DMS153 (cell line): ENCODE data around the gene GARIN5B.
"Not testable (repeated sequence)": the region's sequence is repeated elsewhere in the genome, so short reads cannot be mapped to it uniquely, and the experiment has no call there.

Experiments used
- DNase-seq: peaks from one replicate; lab custom pipeline; 2025; lab: John Stamatoyannopoulos, UW

GARIN5B gene

GRCh38 chr19:55348317-55349034 lies 14.6 kb downstream of the GARIN5B start:
- no peak for DNase-seq

- no peak for DNase-seq
Observed at GRCh38 chr19:55347442-55348009, 15.5 kb downstream of the GARIN5B start.

- no peak for DNase-seq
Observed at GRCh38 chr19:55346725-55347441, 16.2 kb downstream of the GARIN5B start.

- no peak for DNase-seq
Observed at GRCh38 chr19:55345818-55346724, 17.0 kb downstream of the GARIN5B start.

GRCh38 chr19:55345101-55345817 lies 17.8 kb downstream of the GARIN5B start:
- no peak for DNase-seq

GRCh38 chr19:55344444-55344843 lies 18.6 kb downstream of the GARIN5B start:
- DNase-seq: peak; percentile 3

- DNase-seq: no peak
Observed at GRCh38 chr19:55341595-55342531, 21.2 kb downstream of the GARIN5B start.

- DNase-seq: peak; percentile 56
Observed at GRCh38 chr19:55341171-55341588, 21.9 kb downstream of the GARIN5B start.

- DNase-seq: no peak
Observed at GRCh38 chr19:55340784-55341147, 22.3 kb downstream of the GARIN5B start.

GRCh38 chr19:55339889-55340783 lies 22.9 kb downstream of the GARIN5B start:
- no peak for DNase-seq

- peak; percentile 100 for DNase-seq
Observed at GRCh38 chr19:55339105-55339888, 23.8 kb downstream of the GARIN5B start, which contains the start of gene KMT5C. Gene KMT5C, plus strand, starts transcription at chr19:55339876. Its CDS starts 2,061 bp downstream, at chr19:55341937.

GRCh38 chr19:55336101-55336500 lies 27.0 kb downstream of the GARIN5B start:
- no peak for DNase-seq

- no peak for DNase-seq
Observed at GRCh38 chr19:55333870-55334269, 29.2 kb downstream of the GARIN5B start.

- DNase-seq: not testable (repeated sequence)
Observed at GRCh38 chr19:55329791-55330190, 33.3 kb downstream of the GARIN5B start.

- DNase-seq: not testable (repeated sequence)
Observed at GRCh38 chr19:55328774-55329318, 34.2 kb downstream of the GARIN5B start.

- DNase-seq: no peak
Observed at GRCh38 chr19:55325172-55325571, 37.9 kb downstream of the GARIN5B start, which contains the start of gene TMEM150B. Gene TMEM150B, minus strand, starts transcription at chr19:55325341. Its CDS starts 4,305 bp downstream, at chr19:55321036.

GRCh38 chr19:55324662-55325061 lies 38.4 kb downstream of the GARIN5B start:
- no peak for DNase-seq
